ENCODE data around the gene TCEA2. TPM values are rescaled to one million over a fixed set of nuclear protein-coding genes. Genes with fewer than 3 reads are reported as not detected.

TCEA2 gene
- total and polyA plus RNA-seq, 2 of the 13 experiments (the other 11 are each of a cell fraction or from before 2014, with no cell fraction given): 28.1 to 33.7 TPM

DNA sequence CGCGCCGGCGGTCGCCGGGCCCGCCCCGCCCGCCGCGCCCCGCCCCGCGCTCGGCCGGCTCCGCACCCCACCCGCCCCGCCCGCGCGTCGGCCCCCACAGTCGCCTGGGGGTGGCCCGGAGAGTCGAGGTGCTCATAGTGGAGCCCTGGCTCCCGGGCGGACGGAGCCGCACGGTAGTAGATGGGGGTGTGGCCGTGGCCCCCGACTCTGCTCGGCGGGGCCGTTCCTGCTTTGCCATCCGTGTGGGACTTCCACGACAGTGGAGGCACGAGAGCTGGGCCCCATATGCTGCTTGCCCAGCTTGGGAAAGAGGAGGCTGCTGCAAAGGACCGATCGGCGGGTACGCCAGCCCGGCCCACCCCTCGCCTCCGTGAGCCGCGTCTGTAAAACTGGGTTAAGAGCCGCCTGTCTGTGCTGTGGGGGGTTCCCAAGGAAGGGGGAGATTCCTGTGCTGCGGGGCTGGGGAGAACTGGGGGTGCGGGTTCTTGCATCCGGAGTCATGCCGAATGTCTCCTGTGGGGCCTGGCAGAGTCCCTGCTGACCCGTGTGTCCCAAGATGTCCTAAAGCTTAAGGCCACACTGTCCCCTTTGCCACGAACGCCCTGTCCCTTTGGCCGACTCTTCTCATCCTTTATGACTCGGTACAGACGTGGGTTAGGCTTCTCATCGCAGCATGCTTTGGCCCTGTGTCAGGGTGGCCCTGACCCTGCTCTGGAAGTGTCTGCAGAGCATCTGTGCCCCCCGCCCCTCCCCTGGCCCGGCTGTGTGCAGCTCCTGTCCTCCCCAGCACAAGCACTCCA lies 17.2 kb downstream of the TCEA2 start, which contains the start of gene OPRL1 (continued):
- TF ChIP-seq, protein P1, sequence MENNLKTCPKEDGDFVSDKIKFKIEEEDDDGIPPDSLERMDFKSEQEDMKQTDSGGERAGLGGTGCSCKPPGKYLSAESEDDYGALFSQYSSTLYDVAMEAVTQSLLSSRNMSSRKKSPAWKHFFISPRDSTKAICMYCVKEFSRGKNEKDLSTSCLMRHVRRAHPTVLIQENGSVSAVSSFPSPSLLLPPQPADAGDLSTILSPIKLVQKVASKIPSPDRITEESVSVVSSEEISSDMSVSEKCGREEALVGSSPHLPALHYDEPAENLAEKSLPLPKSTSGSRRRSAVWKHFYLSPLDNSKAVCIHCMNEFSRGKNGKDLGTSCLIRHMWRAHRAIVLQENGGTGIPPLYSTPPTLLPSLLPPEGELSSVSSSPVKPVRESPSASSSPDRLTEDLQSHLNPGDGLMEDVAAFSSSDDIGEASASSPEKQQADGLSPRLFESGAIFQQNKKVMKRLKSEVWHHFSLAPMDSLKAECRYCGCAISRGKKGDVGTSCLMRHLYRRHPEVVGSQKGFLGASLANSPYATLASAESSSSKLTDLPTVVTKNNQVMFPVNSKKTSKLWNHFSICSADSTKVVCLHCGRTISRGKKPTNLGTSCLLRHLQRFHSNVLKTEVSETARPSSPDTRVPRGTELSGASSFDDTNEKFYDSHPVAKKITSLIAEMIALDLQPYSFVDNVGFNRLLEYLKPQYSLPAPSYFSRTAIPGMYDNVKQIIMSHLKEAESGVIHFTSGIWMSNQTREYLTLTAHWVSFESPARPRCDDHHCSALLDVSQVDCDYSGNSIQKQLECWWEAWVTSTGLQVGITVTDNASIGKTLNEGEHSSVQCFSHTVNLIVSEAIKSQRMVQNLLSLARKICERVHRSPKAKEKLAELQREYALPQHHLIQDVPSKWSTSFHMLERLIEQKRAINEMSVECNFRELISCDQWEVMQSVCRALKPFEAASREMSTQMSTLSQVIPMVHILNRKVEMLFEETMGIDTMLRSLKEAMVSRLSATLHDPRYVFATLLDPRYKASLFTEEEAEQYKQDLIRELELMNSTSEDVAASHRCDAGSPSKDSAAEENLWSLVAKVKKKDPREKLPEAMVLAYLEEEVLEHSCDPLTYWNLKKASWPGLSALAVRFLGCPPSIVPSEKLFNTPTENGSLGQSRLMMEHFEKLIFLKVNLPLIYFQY (CRISPR knock-in tag; IDR thresholded peaks at IDR 0.05; ENCODE audit: borderline replicate concordance): 0 out of 2 replicates have a peak, but pooled peaks have one; percentile 33
- peak; percentile 61; the same call in 1 of the 2 replicates for TF ChIP-seq ZMYM3 (CRISPR knock-in tag; IDR thresholded peaks at IDR 0.05)
- 0 out of 2 replicates have a peak, but pooled peaks have one; percentile 13 for TF ChIP-seq MTF2 (CRISPR knock-in tag; IDR thresholded peaks at IDR 0.05; ENCODE audit: borderline replicate concordance)
- no peak for TF ChIP-seq ZBTB14 (CRISPR knock-in tag; IDR thresholded peaks at IDR 0.05)
- TF ChIP-seq ZBTB38 (CRISPR knock-in tag; IDR thresholded peaks at IDR 0.05): peak; percentile 22; the same call in 1 of the 2 replicates
- TF ChIP-seq ZNF317 (CRISPR knock-in tag; IDR thresholded peaks at IDR 0.05): 0 out of 2 replicates have a peak, but pooled peaks have one; percentile 36
- 0 out of 2 replicates have a peak, but pooled peaks have one; percentile 32 for TF ChIP-seq SP2 (CRISPR knock-in tag; IDR thresholded peaks at IDR 0.05)
- no peak for TF ChIP-seq HNRNPH1 (optimal IDR thresholded peaks at IDR 0.05; ENCODE audit: low read depth, low read length)
- peak; percentile 39; the same call in 1 of the 2 replicates for TF ChIP-seq ZFY (CRISPR knock-in tag; IDR thresholded peaks at IDR 0.05)
- no peak for TF ChIP-seq ZNF607 (CRISPR knock-in tag; IDR thresholded peaks at IDR 0.05; ENCODE audit: borderline replicate concordance)
- TF ChIP-seq THYN1 (CRISPR knock-in tag; IDR thresholded peaks at IDR 0.05; ENCODE audit: borderline replicate concordance, low read depth): no peak
- TF ChIP-seq NR2F6 (IDR thresholded peaks at IDR 0.05): no peak
- TF ChIP-seq NR2F6 (CRISPR knock-in tag; IDR thresholded peaks at IDR 0.05): no peak; the same call in 1 of the 2 replicates
- TF ChIP-seq, protein P2, sequence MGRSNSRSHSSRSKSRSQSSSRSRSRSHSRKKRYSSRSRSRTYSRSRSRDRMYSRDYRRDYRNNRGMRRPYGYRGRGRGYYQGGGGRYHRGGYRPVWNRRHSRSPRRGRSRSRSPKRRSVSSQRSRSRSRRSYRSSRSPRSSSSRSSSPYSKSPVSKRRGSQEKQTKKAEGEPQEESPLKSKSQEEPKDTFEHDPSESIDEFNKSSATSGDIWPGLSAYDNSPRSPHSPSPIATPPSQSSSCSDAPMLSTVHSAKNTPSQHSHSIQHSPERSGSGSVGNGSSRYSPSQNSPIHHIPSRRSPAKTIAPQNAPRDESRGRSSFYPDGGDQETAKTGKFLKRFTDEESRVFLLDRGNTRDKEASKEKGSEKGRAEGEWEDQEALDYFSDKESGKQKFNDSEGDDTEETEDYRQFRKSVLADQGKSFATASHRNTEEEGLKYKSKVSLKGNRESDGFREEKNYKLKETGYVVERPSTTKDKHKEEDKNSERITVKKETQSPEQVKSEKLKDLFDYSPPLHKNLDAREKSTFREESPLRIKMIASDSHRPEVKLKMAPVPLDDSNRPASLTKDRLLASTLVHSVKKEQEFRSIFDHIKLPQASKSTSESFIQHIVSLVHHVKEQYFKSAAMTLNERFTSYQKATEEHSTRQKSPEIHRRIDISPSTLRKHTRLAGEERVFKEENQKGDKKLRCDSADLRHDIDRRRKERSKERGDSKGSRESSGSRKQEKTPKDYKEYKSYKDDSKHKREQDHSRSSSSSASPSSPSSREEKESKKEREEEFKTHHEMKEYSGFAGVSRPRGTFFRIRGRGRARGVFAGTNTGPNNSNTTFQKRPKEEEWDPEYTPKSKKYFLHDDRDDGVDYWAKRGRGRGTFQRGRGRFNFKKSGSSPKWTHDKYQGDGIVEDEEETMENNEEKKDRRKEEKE (IDR thresholded peaks at IDR 0.05): no peak
- peak; percentile 72; the same call in 1 of the 2 replicates for TF ChIP-seq HBP1 (CRISPR knock-in tag; IDR thresholded peaks at IDR 0.05; ENCODE audit: low read depth)
- 0 out of 2 replicates have a peak, but pooled peaks have one; percentile 12 for TF ChIP-seq ZNF704 (CRISPR knock-in tag; IDR thresholded peaks at IDR 0.05; ENCODE audit: borderline replicate concordance)
